ENCODE measurements around the gene BAIAP2L2. TPM values are rescaled to one million over a fixed set of nuclear protein-coding genes. Genes with fewer than 3 reads are reported as not detected.
A peak's percentile ranks its signal among the peaks of the same experiment; 100 is the strongest.

Gene BAIAP2L2
- total RNA-seq, 2 donors from 2014 or later, result 61.2 to 84.6 TPM

DNA sequence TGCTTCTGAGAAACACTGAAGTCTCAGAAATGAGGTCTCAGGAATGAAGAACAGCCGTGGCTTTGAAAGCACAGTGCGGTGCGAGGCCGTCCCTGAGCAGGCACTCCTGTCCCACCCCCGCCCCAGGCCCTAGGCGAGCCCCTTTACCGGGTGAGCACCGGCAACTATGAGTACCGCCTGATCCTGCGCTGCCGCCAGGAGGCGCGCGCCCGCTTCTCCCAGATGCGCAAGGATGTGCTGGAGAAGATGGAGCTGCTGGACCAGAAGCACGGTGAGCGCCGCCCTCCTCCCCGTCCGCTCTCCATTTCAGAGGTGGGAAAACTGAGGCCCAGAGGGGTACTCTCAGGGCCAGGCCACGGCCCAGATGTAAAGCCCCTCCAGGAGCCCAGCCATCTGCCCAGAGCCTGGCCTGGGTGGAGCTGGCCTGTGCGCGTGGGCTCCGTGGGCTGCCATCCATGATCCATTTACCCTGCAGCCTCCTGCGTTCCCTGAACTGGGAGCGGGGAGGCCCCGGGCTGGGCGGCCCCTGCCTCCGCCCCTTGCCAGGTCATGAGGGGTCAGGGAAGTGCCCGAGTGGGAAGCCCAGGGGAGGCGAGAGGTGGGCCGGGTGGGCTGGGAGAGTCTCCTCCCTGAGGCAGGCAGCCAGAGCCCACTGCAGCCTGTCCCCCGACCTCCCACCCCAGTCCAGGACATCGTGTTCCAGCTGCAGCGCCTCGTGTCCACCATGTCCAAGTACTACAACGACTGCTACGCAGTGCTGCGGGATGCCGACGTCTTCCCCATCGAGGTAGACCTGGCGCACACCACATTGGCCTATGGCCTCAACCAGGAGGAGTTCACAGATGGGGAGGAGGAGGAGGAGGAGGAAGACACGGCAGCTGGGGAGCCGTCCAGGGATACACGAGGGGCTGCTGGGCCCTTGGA lies 36.0 kb downstream of the BAIAP2L2 start:
- DNase-seq (no peak), ATAC-seq (no peak)
- intact Hi-C loops (cut with DNase I, micrococcal nuclease), result no loop called here

DNA sequence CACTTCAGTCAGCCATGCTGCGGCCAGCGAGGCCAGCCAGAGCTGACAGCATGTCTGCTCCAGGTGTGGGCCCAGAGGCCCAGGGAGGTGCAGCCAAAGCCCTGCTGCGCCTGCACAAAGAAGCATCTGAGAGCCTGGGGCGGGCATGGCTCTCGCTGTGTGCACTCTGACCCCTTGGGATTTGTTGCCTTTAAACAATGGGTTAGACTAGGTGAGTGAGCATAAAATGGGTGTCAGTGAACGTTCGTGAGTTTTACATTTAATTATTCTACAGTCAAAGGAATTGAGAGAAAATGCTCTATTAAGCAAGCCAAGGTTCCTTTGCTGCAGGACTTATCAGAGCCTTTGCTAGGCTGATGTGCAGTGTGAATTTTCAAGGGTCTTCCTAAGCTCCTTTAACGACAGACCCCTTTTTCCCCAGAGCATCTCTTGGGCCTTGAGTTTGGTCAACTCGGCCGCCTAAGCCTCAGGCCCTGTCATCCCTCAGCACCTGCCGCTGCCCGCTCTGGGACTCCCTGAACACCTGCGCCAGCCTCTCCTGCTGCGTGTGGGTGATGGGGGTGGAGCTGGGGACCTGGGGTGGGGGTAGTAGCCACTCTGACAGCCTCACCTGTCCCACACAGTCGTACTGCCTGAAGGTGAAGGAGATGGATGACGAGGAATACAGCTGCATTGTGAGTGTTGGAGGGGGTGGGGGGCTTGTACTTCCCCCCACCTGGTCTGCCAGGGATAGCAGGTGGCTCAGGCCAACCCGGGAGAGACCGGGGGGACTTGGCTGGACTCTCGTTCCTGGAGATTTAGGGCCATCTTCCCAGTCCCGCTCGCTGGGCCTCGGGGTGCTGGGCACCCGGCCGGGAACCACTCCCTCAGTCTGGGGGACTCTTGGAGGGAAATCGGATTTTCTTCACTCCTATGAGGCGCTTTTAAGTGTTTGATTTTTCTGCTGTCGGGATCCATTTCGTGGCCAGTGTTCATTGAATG lies 37.0 kb downstream of the BAIAP2L2 start:
- DNase-seq (no peak), ATAC-seq (no peak)

DNA sequence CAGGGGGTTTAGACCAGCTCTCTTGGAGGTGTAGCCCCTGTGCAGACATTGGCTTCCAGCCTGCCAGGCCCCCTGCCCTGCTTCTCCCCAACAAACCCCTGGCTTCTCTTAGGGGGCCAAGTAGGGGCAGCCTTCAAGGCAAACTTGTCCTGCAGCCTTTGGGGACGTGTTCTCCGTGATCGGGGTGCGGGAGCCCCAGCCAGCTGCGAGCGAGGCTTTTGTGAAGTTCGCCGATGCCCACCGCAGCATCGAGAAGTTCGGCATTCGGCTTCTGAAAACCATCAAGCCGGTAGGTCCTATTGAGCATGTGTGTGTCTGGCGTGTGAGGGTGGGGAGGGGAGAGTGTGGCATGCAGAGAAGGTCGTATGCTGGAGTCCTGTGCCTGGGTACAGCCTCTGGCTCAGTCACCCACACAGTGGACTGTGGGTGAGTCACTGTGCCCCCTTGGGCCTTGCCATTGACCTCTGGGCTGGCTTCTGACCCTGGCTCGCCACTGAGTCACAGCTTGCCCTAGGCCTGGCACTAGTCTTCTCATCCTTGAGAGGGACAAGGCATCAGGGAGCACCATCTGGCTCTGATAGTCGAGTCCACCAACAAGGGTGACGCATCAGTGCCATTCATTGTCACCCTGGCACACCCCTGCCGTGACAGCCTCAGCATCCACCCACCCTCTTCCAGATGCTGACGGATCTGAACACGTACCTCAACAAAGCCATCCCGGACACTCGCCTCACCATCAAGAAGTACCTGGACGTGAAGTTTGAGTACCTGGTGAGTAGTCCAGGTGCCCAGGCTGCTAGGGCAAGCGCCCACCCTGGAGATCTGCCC lies 37.9 kb downstream of the BAIAP2L2 start:
- ATAC-seq (no peak), DNase-seq (no peak)
- intact Hi-C loops (cut with DNase I, micrococcal nuclease), result no loop called here

More for the DNA sequence above, 37.0 kb downstream of the BAIAP2L2 start:
- intact Hi-C loops (cut with DNase I, micrococcal nuclease), result no loop called here

DNA sequence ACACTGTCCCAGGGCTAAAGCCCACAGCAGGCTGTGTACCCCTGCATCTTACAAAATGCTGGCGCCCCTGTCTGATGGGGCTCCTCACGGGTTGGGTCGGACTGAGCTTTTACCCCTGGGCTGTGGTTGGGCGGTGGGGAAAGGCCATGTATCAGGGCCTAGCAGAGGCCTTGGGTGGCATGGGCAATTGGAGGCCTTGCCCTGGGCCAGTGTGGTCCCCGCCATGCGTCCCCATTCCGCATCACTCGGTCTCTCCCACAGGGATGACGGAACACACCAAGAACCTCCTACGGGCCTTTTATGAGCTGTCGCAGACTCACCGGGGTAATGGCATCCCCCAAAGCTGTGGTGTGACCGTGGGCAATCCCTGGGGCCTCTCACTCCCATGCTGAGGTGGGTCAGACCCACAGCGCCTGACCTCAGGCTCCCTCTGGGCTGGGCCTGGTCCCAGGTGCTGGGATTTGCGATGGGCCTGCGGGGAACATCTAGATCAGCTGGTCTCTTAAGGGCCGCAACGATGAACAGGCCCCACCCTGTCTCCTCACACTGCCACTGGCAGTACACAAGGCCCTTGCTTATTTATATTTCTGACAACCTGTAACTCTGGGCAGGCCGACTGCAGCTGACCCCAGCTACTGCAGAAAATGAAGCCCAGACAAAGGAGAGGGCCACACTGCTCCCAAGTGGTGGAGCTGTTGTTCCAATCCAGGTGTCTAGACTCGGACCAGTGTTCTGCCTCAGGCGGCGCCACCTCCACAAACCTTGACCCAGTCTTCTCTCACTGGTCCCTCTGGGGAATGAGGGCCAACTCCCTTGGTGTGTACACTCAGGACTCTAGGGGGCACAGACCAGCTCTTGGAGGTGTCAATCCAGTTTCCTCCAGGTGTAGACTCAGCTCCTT lies 38.8 kb downstream of the BAIAP2L2 start:
- DNase-seq, result no peak
- no peak for ATAC-seq
- intact Hi-C loops (cut with DNase I, micrococcal nuclease), result no loop called here

DNA sequence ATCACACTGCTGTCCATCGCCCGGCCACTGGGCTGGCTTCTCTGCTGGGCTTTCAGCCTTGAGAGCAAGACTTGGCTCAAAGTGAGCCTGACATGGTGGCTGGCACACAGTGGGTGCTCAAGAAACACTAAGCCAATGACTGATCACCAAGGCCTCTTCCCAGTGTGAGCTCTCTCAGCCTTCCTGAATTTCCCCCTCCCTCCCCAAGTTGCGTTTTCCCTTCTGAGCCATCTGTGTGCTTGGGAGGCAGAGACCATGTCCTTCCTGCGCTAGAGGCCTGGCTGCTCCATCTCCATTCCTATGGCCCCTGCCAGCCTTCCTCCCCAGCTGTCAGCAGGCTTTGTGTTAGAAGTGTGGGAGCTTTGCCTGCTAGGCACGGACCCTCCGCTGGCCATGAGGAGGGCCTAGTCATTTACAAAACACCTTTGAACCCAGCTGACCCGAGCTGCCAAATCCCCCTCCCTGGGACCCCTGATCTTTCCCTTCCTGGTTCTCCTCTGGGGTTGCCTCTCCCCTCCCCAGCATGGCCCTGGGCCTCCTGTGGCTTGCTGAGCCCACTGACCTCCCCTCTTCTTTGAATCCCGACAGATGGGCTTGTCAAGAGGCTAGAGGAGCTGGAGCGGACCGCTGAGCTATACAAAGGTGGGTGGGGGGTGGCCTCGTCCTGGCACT lies 40.1 kb downstream of the BAIAP2L2 start:
- intact Hi-C loops (cut with DNase I, micrococcal nuclease), result no loop called here
- ATAC-seq, result no peak
- DNase-seq, result no peak

DNA sequence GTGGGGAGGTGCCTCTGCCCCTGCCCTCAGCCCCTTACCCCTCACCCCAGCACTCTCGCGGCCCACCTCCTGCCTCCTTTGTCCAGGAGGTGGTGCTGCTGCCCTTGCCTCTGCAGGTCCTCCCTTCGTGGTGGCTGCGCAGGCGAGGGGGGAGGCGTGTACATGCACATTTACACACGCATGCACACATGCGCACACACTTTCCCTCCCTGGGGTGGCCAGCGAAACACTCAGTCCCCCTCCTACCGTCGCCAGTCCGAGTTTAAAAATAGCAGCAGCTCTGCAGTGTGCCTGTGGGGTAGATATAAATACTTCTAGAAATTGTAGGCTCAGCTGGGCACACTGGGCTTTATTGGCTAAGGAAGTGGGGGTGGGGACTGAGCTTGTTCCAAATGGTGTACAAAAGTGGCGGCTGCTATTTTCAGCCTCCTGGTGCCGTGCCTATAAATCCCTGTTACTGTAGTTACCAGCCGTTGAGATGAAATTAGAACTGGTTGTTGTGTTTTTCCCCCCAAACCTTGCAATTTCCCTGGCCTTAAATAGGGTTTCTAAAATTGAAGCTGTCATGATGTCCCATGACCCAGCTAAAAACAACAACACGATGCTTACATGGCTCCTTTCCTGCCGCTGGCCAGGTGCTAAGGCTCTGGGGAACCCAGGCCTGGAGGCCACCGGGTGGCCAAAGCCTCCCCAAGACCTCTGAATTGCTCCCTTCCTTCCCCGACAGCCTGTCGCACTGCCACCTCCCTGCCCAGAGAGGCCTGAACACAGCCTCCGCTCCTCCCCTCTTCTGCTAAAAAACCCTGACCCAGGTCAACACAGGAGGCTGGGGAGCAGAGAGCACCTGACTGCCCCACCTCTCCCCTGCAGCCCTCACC lies 40.9 kb downstream of the BAIAP2L2 start:
- ATAC-seq, result peak; percentile 36
- intact Hi-C loops (cut with DNase I, micrococcal nuclease), result no loop called here

DNA sequence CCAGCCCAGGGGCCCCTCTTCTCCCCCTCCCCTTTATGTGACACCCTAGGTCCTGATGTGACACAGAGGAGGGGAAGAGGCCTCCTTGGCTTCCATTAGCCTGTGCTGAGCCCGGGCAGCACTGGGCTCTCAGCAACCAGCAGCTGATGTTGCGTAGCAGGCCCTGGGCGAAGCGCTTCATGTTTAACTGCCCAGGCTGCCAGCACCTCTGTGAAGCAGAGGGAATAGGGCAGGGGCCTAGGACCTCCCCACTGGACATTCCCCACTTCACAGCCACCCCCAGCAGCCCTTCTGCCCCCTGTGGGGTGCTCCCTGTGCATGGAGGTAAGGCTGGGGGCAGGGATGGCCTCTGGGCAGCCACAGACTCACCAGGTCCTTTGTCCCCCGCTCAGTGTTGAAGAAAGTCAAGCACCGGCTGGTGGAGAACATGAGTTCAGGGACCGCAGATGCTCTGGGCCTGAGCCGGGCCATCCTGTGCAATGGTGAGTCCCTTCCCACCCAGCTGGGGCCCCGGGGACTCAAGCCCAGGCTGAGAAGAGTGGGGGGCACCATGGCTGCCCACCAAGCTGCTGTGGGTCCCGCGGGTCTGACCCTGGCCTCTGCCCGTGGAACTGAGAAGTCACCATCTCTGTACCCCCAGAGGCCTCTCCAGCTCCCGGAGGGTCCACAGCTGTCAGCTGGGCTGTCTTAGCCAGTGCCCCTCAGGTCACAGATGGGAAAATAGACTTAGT lies 41.7 kb downstream of the BAIAP2L2 start:
- intact Hi-C loops (cut with DNase I, micrococcal nuclease), result no loop called here
- DNase-seq, result no peak

More for the DNA sequence above, 40.9 kb downstream of the BAIAP2L2 start:
- peak; percentile 36 to 66 for DNase-seq

DNA sequence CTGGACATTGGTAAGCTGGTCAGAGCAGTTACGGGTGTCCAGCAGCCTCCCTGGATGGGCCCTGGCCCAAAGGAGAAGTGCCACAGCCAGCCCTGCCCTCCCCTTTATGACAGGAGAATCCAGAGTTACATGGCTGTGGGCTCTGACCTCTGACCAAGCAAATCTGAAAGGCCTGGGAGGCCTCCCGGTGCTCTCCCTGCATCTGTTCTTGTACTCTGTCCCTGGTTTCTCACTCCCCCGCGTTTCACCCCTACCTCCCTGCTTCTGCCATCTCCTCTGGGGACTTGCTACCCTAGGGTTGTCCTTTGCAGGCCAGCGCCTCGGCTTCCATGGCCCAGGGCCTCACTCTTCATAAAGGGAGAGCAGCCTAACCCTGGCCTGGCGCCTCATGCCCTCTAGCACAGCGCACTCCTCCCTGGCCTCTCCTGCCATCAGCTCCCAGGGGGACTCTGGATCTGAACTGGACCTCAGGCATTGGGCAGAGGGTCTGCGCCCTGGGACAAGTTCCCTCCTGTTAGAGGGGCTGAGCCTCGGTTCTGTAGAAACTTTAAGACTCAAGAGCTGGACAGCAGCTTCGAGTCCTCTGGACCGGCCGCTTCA lies 42.6 kb downstream of the BAIAP2L2 start:
- ATAC-seq (no peak), DNase-seq (no peak)
- intact Hi-C loops (cut with DNase I, micrococcal nuclease), result no loop called here

More for the DNA sequence above, 41.7 kb downstream of the BAIAP2L2 start:
- ATAC-seq, result peak; percentile 3

DNA sequence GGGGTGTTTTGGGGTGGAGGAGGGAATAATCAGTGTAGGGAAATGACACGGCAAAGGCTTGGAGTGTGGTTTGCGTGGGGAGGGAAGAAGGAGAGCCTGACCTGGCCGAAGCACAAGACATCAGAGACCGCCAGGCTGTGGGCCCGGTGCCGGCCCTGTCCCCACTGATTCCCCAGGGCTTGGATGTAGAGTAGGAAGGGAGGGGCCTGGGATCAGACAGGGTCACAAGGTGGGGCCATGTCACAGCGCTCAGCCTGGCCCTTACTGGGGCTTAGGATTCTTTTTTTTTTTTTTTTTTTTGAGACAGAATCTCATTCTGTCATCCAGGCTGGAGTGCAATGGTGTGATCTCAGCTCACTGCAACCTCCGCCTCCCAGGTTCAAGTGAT lies 43.5 kb downstream of the BAIAP2L2 start:
- intact Hi-C loops (cut with DNase I, micrococcal nuclease), result no loop called here
- ATAC-seq, result no peak
- DNase-seq, result no peak

DNA sequence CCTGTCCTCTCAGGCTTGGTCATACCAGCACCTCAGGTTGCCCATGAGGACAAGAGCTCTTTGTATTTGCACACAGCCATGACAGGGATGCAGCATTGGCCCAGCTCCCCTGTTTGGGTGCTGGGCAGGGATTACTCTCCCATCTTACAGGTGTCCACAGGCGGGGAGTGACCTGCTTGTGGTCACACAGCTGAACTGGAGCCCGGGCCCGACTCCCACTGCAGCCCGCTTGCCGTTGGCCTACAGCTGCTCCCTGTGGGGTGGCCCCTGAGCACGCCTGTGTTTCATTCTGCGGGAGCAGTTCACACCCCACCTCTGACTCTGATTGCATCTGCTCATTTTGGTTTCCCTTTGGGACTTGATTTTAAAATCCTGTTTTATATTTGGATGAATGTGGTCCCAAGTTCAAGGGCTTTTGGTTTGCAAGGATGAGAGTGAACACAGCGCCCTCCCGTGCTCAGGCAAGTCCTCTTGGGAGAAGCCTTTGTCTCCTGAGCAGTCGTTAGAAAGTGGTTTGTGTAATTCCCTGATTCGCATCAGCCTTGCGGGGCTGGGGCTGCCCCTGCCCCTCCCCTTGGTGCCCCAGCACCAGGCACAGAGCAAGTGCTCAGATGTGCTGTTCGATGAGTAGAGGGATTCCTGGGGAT lies 44.0 kb downstream of the BAIAP2L2 start:
- intact Hi-C loops (cut with DNase I, micrococcal nuclease), result no loop called here
- ATAC-seq, result no peak
- no peak for DNase-seq

DNA sequence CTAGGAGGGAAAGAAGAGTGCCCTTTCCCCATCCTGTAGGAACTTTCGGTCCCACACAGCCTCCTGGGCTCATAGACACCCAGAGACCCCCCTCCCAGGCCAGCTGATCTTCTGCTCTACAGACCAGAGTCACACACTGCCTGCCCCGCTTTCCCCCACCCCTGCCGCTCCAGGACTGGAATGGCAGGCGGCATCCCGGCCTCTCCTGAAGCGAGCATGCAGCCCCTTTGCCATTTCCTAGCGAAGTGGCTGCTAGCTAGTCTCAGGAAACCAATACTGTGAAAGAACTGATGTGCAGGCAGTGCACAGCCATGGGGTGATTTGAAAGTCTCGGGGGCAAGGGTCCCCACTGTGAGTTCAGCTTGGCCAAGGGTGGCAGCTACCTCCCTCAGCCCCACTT lies 44.9 kb downstream of the BAIAP2L2 start:
- intact Hi-C loops (cut with DNase I, micrococcal nuclease), result no loop called here
- DNase-seq, result no peak
- no peak for ATAC-seq

DNA sequence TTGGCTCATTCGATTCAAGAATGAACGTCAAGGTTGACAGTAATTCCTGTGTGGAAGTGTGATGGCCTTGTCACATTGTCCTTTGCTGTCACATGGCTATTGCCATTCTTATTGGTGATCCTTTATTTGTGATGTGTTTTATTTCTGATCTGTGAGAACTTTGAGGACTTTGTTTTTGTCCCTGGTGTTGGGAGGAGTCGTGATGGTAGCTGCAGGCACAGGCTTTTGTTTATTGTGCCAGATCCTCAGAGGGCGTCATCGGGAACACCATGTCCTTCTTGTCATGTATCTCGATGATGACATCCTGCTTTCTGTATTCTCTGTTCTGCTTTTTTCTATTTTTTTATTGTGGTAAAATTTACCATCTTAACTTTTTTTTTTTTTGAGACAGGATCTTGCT lies 47.7 kb downstream of the BAIAP2L2 start:
- intact Hi-C loops (cut with DNase I, micrococcal nuclease), result no loop called here
- ATAC-seq (no peak), DNase-seq (no peak)

DNA sequence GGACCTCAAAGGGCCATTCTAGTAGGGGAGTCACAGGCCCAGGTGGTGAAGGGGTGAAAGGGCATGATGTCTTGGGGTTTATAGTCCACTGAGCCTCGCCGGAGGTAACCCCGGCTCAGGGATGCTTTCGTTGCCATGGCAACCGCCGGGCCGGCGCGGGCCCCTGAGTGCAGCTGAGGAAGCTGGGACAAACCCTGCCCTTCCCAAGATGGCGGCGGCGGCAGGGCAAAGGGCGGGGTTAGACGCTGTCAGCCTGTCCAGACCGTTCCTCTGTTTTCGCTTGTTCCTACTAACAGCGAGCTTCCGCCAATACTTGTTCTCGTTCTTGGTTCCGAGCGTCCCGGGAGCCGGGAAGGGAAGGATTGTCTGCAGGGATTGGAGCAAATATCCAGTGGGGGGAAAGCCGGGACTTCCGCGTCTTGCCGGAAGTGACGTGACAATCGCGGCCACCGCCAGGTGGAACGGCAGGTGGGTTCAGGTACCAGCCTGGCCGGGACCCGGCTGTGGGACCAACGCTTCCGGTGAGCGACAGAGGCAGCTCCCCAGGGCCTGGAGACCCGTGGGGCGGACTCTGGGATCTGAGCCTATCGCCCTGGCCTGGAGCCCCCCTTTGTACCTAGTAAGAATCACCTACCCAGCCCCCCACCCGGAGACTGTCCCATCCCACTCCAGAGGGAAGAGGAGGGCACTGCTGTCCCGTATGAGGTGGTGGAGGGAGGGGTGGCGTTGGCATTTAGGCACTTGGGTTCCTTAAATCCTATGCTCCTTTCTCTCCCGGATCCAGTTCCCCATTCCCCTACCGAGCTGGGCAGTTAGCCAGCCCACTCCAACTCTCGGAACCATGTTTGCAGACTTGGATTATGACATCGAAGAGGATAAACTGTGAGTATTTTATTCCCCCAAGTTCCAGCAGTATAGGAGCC lies 53.3 kb downstream of the BAIAP2L2 start, which contains the start of gene PICK1:
Gene PICK1 (plus strand): TSS at position 436 of the 923 bp plus-strand sequence. CDS start 406 bp downstream, at position 842.
- intact Hi-C loops (cut with DNase I, micrococcal nuclease), result loop anchor here in 1 of 2 donors (10.0 kb wide), 1 partner anchor 508 kb away; no protein-coding TSS in a partner anchor
- ATAC-seq, result peak; percentile 89
- DNase-seq, result peak; percentile 84 to 91
